CD4-positive, CD25-positive, alpha-beta regulatory T cell (primary cell): Measurements from ENCODE around the gene DIO3. TPM values are rescaled to one million over a fixed set of nuclear protein-coding genes. Genes with fewer than 3 reads are reported as not detected.
"Not testable (repeated sequence)": the region's sequence is repeated elsewhere in the genome, so short reads cannot be mapped to it uniquely, and the experiment has no call there.

Experiments used
- ATAC-seq, 2 donors: fragments of 150-1000 bp; cut with Tn5 transposase; one replicate each; pipeline ENCODE4 v1.10.0; 2021; ENCODE audit warnings: low read depth in 2 of 2, moderate number of reproducible peaks in 2 of 2, moderate library complexity in 1 of 2
- DNase-seq, 3 donors: peaks; one replicate each; pipeline versions ENCODE4 v3.0.0 to v3.0.0-alpha.2; 2012 to 2022; ENCODE audit warnings: mixed read lengths in 1 of 3
- H3K27ac ChIP-seq: one replicate; pipeline ENCODE4 v1.7.0; 2013; ENCODE audit warnings: mild to moderate bottlenecking, low read length; ENCODE audit not compliant: insufficient read depth, poor library complexity, severe bottlenecking
- H3K27me3 ChIP-seq: one replicate; pipeline ENCODE4 v1.7.0; 2013; ENCODE audit warnings: low read length; ENCODE audit not compliant: control insufficient read depth, insufficient read depth
- H3K36me3 ChIP-seq: one replicate; pipeline ENCODE4 v1.7.0; 2013; ENCODE audit warnings: mild to moderate bottlenecking, low read length, moderate library complexity; ENCODE audit not compliant: control insufficient read depth, insufficient read depth
- H3K4me1 ChIP-seq: 2 replicates; pipeline ENCODE4 v1.7.0; 2013; ENCODE audit warnings: mild to moderate bottlenecking, low read length; ENCODE audit not compliant: insufficient read depth, control insufficient read depth, poor library complexity, severe bottlenecking
- H3K4me3 ChIP-seq: one replicate; pipeline ENCODE4 v1.7.0; 2013; ENCODE audit warnings: low read depth, mild to moderate bottlenecking, low read length, moderate library complexity
- H3K9me3 ChIP-seq, 2 experiments: 1 replicate in 1 of 2; 2 replicates in 1 of 2; pipeline ENCODE4 v1.7.0; 2013; ENCODE audit warnings: low read length in 2 of 2, mild to moderate bottlenecking in 1 of 2, moderate library complexity in 1 of 2; ENCODE audit not compliant: control insufficient read depth in 2 of 2
- H3K27ac Mint-ChIP-seq, 3 donors: one replicate each; pipeline ENCODE4 v1.8.0; 2020 to 2022; ENCODE audit warnings: mild to moderate bottlenecking in 3 of 3, mixed read lengths in 3 of 3, moderate library complexity in 2 of 3
- H3K27me3 Mint-ChIP-seq: one replicate; pipeline ENCODE4 v1.8.0; 2022; ENCODE audit warnings: mild to moderate bottlenecking, mixed read lengths
- H3K36me3 Mint-ChIP-seq: one replicate; pipeline ENCODE4 v1.8.0; 2020; ENCODE audit warnings: mixed read lengths
- H3K4me1 Mint-ChIP-seq, 4 donors: one replicate each; pipeline ENCODE4 v1.8.0; 2020 to 2022; ENCODE audit warnings: mixed read lengths in 4 of 4, mild to moderate bottlenecking in 1 of 4
- H3K4me3 Mint-ChIP-seq, 4 donors: one replicate each; pipeline ENCODE4 v1.8.0; 2020 to 2022; ENCODE audit warnings: mild to moderate bottlenecking in 4 of 4, mixed read lengths in 4 of 4, moderate library complexity in 3 of 4
- H3K9me3 Mint-ChIP-seq, 7 donors: one replicate each; pipeline ENCODE4 v1.8.0; 2020 to 2022; ENCODE audit warnings: mixed read lengths in 7 of 7, mild to moderate bottlenecking in 3 of 7, moderate library complexity in 2 of 7
- polyA plus RNA-seq, 4 donors: library from polyadenylated mRNA; unstranded; fragments of 300-500 nt; fragmentation: Illumina TruSeq; gene quantifications; one replicate each; pipeline ENCODE4 v1.2.3, GENCODE V29; 2021
- total RNA-seq: library from RNA; stranded (reverse); gene quantifications from one replicate; pipeline ENCODE4 v1.2.3, GENCODE V29; 2022

DIO3 gene
- total and polyA plus RNA-seq, 5 donors from 2014 or later: not detected

DNA sequence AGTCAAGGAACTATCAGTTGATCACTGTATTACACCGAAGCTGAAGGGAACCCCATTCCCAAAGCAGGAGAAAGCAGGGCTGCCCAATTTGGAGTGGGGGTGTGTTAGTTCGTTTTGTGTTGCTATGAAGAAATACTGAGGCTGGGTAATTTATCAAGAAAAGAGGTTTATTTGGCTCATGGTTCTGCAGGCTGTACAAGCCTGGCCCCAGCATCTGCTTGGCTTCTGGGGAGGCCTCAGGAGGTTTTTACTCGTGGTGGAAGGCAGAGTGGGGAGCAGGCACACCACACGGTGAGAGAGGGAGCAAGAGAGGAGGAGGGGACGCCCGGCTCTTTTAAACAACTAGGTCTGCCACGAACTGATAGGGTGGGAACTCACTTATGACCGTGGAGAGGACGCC, 16.7 kb upstream of the DIO3 start:
- H3K4me3 Mint-ChIP-seq: no peak overlapping the region
- no peak overlapping the region for H3K27ac ChIP-seq
- peaks cover 4% of the 10 kb centered on the region for H3K27me3 Mint-ChIP-seq
- no peak for DNase-seq
- no peaks in the 10 kb centered on the region for H3K36me3 ChIP-seq
- H3K9me3 ChIP-seq: no peaks in the 10 kb centered on the region
- no peak overlapping the region for H3K4me3 ChIP-seq
- peaks cover 0 to 5% (median 0%) of the 10 kb centered on the region in 7 donors for H3K9me3 Mint-ChIP-seq
- no peak for ATAC-seq
- no peak overlapping the region for H3K27ac Mint-ChIP-seq
- no peaks in the 10 kb centered on the region for H3K4me1 ChIP-seq
- no peaks in the 10 kb centered on the region for H3K27me3 ChIP-seq
- H3K36me3 Mint-ChIP-seq: no peaks in the 10 kb centered on the region
- no peaks in the 10 kb centered on the region for H3K4me1 Mint-ChIP-seq

GRCh38 chr14:101546706-101547105, 14.6 kb upstream of the DIO3 start:
- ATAC-seq (no peak), DNase-seq (no peak)
- Histone ChIP-seq H3K36me3 (no peaks in the 10 kb centered on the region), H3K4me1 (no peaks in the 10 kb centered on the region), H3K27ac (no peak overlapping the region), H3K4me3 (no peak overlapping the region), H3K9me3 (no peaks in the 10 kb centered on the region), H3K27me3 (no peaks in the 10 kb centered on the region)
- Mint-ChIP-seq H3K4me3 (no peak overlapping the region), H3K36me3 (no peaks in the 10 kb centered on the region), H3K27me3 (no peaks in the 10 kb centered on the region), H3K4me1 (no peaks in the 10 kb centered on the region), H3K27ac (no peak overlapping the region), H3K9me3 (peaks cover 0 to 5% (median 1%) of the 10 kb centered on the region in 7 donors)

DNA sequence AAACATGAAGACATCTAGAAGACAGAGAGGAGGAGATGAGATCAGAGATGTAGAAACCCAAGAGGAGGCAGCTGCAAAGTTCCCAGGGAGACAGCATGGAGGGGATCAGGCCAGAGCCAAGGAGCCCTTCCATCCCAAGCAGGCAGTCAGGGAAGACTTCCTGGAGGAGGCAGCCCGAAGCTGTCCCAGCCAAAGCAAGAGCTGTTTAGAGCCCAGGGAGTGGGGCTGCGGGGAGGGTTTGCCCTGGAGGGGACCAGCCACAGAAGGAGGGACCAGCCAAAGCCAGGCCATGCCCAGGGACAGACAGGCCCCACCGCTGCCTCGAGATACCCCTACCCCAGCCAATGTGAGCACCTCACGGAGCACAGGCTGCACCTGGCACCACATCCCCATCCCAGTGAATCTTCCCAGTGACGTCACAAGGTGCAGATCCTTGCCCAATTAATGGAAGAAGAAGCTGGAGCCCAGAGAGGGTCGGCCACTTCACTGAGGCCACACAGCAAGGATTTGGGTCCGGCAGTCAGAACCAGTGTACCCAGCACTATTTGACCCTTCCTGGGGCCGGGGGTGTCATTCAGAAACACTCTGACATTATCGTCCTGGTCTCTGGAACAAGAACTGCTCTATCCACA, 14.1 kb upstream of the DIO3 start:
- peaks cover 0 to 5% (median 1%) of the 10 kb centered on the region in 7 donors for H3K9me3 Mint-ChIP-seq
- Histone ChIP-seq H3K4me3 (no peak overlapping the region), H3K27ac (no peak overlapping the region), H3K4me1 (no peaks in the 10 kb centered on the region), H3K27me3 (no peaks in the 10 kb centered on the region), H3K9me3 (no peaks in the 10 kb centered on the region), H3K36me3 (no peaks in the 10 kb centered on the region)
- no peaks in the 10 kb centered on the region for H3K27me3 Mint-ChIP-seq
- no peak overlapping the region for H3K27ac Mint-ChIP-seq
- DNase-seq: no peak
- no peak for ATAC-seq
- H3K4me1 Mint-ChIP-seq: no peaks in the 10 kb centered on the region
- H3K4me3 Mint-ChIP-seq: peak overlapping the region in 1 of 4 donors; percentile 51
- H3K36me3 Mint-ChIP-seq: no peaks in the 10 kb centered on the region

GRCh38 chr14:101547961-101548669, 13.2 kb upstream of the DIO3 start:
- Histone ChIP-seq H3K9me3 (no peaks in the 10 kb centered on the region), H3K4me1 (no peaks in the 10 kb centered on the region), H3K36me3 (no peaks in the 10 kb centered on the region), H3K4me3 (no peak overlapping the region), H3K27me3 (no peaks in the 10 kb centered on the region), H3K27ac (no peak overlapping the region)
- Mint-ChIP-seq H3K9me3 (peaks cover 0 to 5% (median 1%) of the 10 kb centered on the region in 7 donors), H3K4me1 (no peaks in the 10 kb centered on the region), H3K27ac (no peak overlapping the region), H3K27me3 (no peaks in the 10 kb centered on the region), H3K36me3 (no peaks in the 10 kb centered on the region), H3K4me3 (no peak overlapping the region)
- DNase-seq (no peak), ATAC-seq (no peak)

DNA sequence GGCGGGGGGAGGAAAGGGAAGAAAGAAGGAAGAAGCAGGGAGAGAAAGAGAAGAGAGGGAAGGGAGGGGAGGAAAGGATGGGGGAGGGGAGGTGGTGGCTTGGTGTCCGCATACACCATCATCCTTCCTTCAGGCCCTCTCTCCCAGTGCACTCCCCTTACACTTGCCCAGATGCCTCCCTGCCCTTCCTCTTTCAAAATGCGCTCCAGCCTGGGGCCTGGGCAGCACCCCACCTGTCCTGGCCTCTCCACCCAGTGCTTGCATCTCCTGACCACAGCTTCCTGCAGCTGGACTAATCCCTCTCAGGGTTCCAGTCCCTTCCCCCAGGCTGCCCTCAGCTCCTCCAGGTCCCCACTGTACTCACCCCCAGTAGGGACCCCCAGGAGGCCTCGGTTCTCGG, 12.6 kb upstream of the DIO3 start:
- Mint-ChIP-seq H3K27me3 (no peaks in the 10 kb centered on the region), H3K27ac (no peak overlapping the region), H3K36me3 (no peaks in the 10 kb centered on the region), H3K4me1 (no peaks in the 10 kb centered on the region), H3K9me3 (peaks cover 0 to 3% (median 1%) of the 10 kb centered on the region in 7 donors), H3K4me3 (no peak overlapping the region)
- Histone ChIP-seq H3K27ac (no peak overlapping the region), H3K4me3 (no peak overlapping the region), H3K27me3 (no peaks in the 10 kb centered on the region), H3K4me1 (no peaks in the 10 kb centered on the region), H3K9me3 (no peaks in the 10 kb centered on the region), H3K36me3 (no peaks in the 10 kb centered on the region)
- DNase-seq (no peak), ATAC-seq (no peak)

GRCh38 chr14:101549154-101549553, 12.1 kb upstream of the DIO3 start:
- H3K36me3 Mint-ChIP-seq: no peaks in the 10 kb centered on the region
- Histone ChIP-seq H3K27ac (no peak overlapping the region), H3K36me3 (no peaks in the 10 kb centered on the region), H3K4me3 (no peak overlapping the region), H3K4me1 (no peaks in the 10 kb centered on the region), H3K9me3 (no peaks in the 10 kb centered on the region), H3K27me3 (no peaks in the 10 kb centered on the region)
- no peak overlapping the region for H3K27ac Mint-ChIP-seq
- peaks cover 0 to 3% (median 0%) of the 10 kb centered on the region in 7 donors for H3K9me3 Mint-ChIP-seq
- no peak overlapping the region for H3K4me3 Mint-ChIP-seq
- H3K27me3 Mint-ChIP-seq: no peaks in the 10 kb centered on the region
- ATAC-seq (no peak), DNase-seq (no peak)
- H3K4me1 Mint-ChIP-seq: no peaks in the 10 kb centered on the region

DNA sequence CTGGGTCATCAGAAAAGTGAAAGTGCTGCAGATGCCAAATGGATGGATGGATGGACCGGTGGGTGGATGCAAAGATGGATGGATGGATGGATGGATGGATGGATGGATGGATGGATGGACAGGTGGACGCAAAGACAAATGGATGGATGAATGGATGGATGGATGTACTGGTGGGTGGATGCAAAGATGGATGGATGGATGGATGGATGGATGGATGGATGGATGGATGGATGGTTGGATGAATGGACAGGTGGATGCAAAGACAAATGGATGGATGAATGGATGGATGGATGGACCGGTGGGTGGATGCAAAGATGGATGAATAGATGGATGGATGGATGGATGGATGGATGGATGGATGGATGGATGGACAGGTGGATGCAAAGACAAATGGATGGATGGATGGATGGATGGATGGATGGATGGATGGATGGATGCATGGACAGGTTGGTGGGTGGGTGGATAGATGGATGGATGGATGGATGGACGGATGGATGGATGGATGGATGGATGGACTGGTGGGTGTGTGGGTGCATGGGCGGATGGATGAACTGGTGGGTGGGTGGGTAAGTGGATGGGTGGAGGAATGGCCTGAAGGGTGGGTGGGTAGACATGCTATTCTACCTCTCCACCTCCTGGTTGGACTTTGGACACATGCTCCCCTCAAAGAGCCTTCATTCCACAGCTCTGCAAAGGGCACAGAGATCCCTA, 10.9 kb upstream of the DIO3 start:
- not testable (repeated sequence) for H3K27me3 ChIP-seq, H3K27ac ChIP-seq, ATAC-seq, H3K27me3 Mint-ChIP-seq, H3K36me3 ChIP-seq, H3K4me3 ChIP-seq, H3K4me1 ChIP-seq, H3K4me3 Mint-ChIP-seq, H3K9me3 ChIP-seq, H3K36me3 Mint-ChIP-seq, H3K27ac Mint-ChIP-seq, H3K9me3 Mint-ChIP-seq, DNase-seq, H3K4me1 Mint-ChIP-seq
